ENCODE results near the gene KCNH2. TPM values are rescaled to one million over a fixed set of nuclear protein-coding genes. Genes with fewer than 3 reads are reported as not detected.
A peak's percentile ranks its signal among the peaks of the same experiment; 100 is the strongest.

KCNH2 gene
- total and polyA plus RNA-seq, 2 of the 13 experiments (the other 11 are each of a cell fraction or from before 2014, with no cell fraction given), result 0.09 to 0.11 TPM

GRCh38 chr7:151010307-151011096 lies 32.4 kb upstream of the KCNH2 start (continued):
- TF ChIP-seq RAD51 (IDR thresholded peaks at IDR 0.05; ENCODE audit: borderline replicate concordance) (no peak), SALL1 (CRISPR knock-in tag; IDR thresholded peaks at IDR 0.05) (peak; percentile 60), ZNF530 (CRISPR knock-in tag; IDR thresholded peaks at IDR 0.05; ENCODE audit: low read depth) (no peak), RBFOX2 (IDR thresholded peaks at IDR 0.05; ENCODE audit: low read depth, low read length) (0 out of 2 replicates have a peak, but pooled peaks have one; percentile 26), HNRNPL (IDR thresholded peaks at IDR 0.05; ENCODE audit: low read depth, low read length) (0 out of 2 replicates have a peak, but pooled peaks have one; percentile 60), ZFX (CRISPR knock-in tag; IDR thresholded peaks at IDR 0.05; ENCODE audit: low read depth) (peak; percentile 34), NR2F6 (IDR thresholded peaks at IDR 0.05) (peak; percentile 10; the same call in 1 of the 2 replicates), NR2F6 (CRISPR knock-in tag; IDR thresholded peaks at IDR 0.05) (no peak), TGIF2 (CRISPR knock-in tag; IDR thresholded peaks at IDR 0.05) (0 out of 2 replicates have a peak, but pooled peaks have one; percentile 30), NFKB2 (CRISPR knock-in tag; IDR thresholded peaks at IDR 0.05; ENCODE audit: borderline replicate concordance) (peak; percentile 36; the same call in 1 of the 2 replicates), ESRRA (CRISPR knock-in tag; IDR thresholded peaks at IDR 0.05; ENCODE audit: low read depth) (no peak), MYC (CRISPR knock-in tag; IDR thresholded peaks at IDR 0.05; ENCODE audit: borderline replicate concordance) (peak; percentile 81), ZNF782 (CRISPR knock-in tag; IDR thresholded peaks at IDR 0.05; ENCODE audit: borderline replicate concordance) (0 out of 2 replicates have a peak, but pooled peaks have one; percentile 53), ZNF558 (CRISPR knock-in tag; IDR thresholded peaks at IDR 0.05; ENCODE audit: borderline replicate concordance) (0 out of 2 replicates have a peak, but pooled peaks have one; percentile 24), ZBTB4 (CRISPR knock-in tag; IDR thresholded peaks at IDR 0.05; ENCODE audit: borderline replicate concordance) (0 out of 2 replicates have a peak, but pooled peaks have one; percentile 22), ZNF281 (CRISPR knock-in tag; IDR thresholded peaks at IDR 0.05; ENCODE audit: borderline replicate concordance) (peak; percentile 80; the same call in 1 of the 2 replicates), NFRKB (IDR thresholded peaks at IDR 0.05) (no peak), ZNF777 (CRISPR knock-in tag; IDR thresholded peaks at IDR 0.05) (peak; percentile 83), ZFP91 (CRISPR knock-in tag; IDR thresholded peaks at IDR 0.05; ENCODE audit: borderline replicate concordance) (peak; percentile 94), MXD4 (CRISPR knock-in tag; IDR thresholded peaks at IDR 0.05) (peak; percentile 50; the same call in 1 of the 2 replicates)

All from HepG2 (cell line).